HG02973 (cell line): ENCODE data around the gene TMEM247.

ENCODE experiments used
- ATAC-seq: cut with Tn5 transposase; IDR thresholded peaks from one replicate; pipeline ENCODE4 v1.9.1; 2021; ENCODE audit warnings: moderate library complexity; ENCODE audit not compliant: unreplicated experiment

Gene TMEM247

DNA sequence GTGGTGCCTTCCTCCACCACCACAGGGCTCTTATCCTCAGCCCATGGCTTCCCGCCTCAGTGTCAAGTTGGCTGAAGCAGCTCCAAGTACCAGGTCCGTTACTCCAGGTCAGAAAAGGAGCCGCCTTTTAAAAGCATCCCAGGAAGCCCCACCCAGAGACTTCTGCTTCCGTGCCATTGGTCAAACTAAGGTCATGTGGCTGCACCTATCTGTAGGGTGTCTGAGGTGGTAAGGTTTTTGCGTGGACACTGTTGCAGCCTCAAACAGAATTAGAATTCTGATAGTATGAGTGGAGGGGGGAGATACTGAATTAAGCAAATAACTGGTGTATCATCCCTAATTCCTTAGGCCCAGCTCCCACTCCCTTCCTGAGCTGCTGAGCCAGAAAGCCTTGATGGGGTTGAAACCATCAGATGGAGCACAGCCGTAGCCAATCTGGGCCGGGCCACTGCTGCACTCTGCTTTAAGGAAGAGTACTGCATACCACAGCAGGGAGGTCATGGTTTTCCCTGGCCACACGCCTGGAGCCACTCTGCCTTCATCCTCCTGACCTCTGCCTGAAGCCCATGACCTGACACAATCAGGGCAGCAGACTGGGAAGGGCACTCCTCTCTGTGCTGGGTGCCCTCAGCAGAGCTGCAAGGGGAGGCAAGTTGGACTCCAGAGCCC lies 8.4 kb downstream of the TMEM247 start:
- ATAC-seq: no peak

DNA sequence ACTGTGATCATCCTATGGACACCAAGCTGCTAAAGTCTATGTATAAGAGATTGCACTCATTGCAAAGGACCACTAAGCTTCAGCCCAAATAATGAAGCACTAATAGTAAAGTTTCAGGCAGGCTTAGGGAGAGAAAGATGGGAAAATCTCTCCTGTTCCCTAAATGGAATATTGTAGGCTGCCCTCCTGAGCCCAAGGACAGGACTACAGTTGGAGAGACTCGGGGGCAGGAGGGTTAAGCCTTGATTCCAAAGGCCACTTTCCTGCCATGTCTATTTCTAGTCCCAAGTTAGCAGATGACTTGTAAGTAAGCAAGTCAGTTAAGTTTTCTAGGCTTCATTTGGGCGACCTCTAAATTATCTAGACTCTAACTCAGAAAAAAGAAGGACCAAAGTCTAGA lies 9.0 kb downstream of the TMEM247 start:
- ATAC-seq: no peak

DNA sequence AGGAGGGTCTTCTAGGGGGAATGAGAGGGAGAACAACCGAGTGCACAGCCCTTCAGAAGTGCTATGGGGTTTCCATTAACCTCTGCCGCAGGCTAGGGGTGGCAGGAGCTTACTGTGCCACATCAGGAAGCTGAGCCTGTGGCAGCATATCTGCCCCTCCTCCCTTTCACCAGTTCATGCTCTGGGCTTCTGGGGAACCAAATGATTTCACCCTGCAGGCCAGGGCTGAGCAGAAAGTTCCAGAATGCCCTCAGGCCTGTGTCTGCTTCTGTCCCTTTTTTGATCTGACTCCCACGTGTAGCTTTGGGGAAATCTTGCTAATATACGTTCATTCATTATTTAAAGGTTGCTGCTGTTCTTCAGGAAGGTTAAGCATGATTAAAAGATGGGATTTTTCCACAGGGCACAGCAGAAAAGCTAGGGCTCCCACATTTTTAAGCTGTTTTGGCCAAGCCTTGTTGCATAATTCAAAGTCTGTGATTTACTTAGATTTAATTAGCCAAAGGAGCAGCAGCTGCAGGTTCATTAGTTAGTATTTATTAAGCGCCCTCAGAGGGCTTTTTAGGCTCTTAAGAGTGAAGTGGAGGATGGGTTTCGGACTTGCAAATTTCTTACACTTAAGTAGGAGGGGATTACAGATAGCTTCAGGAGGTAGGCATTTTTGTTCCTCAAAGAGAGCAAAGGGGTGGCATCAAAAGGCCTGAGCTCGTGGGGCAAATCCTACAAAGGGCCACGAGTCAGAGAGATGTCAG lies 10.2 kb downstream of the TMEM247 start:
- ATAC-seq: no peak

DNA sequence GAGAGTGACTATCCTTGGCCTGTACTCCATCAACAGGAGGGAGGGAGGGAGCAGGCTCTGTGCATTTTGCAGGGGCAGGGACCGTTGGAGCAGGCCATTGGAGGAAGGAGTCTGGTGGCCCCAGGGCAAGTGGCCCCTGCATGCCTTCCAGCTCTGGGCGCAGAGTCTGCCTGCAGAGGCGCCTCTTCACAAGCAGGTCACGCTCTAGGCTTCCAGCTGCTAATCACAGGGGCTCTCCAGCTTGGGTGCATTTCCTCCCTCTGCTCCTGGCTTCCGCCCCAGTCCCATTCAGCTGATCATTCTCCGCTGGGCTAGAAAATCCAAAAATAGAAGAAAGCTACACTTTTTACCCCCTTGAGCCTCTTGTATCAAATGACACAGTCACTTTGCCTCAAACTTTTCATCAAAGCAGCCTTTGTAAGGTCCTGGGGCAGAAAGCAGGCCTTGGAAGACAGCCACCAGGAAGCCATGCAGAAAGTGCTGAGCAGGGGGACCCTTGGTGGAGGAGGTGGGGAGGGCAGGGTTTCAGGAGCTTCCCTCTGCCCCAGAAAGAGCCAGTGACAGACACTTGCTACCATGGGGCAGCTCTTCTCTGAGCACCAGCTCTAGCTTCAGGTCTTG lies 11.3 kb downstream of the TMEM247 start:
- ATAC-seq: no peak

DNA sequence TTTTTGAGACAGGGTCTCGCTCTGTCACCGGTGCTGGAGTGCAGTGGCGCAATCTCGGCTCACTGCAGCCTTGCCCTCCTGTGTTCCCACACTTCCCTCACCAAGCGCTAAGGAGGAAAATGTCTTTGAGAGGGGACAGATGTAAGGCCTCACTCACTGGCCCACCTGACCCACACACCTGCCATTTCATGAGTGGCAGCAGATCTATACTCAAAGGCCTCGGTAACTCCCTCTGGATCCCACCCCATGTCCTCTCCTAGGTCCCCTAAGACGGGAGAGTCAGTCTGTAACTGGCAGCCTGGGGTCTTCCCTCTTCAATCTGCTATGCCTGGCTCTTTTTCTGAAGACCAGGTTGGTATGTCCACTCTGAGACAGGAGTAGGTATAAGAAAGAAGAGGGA lies 12.9 kb downstream of the TMEM247 start:
- no peak for ATAC-seq

DNA sequence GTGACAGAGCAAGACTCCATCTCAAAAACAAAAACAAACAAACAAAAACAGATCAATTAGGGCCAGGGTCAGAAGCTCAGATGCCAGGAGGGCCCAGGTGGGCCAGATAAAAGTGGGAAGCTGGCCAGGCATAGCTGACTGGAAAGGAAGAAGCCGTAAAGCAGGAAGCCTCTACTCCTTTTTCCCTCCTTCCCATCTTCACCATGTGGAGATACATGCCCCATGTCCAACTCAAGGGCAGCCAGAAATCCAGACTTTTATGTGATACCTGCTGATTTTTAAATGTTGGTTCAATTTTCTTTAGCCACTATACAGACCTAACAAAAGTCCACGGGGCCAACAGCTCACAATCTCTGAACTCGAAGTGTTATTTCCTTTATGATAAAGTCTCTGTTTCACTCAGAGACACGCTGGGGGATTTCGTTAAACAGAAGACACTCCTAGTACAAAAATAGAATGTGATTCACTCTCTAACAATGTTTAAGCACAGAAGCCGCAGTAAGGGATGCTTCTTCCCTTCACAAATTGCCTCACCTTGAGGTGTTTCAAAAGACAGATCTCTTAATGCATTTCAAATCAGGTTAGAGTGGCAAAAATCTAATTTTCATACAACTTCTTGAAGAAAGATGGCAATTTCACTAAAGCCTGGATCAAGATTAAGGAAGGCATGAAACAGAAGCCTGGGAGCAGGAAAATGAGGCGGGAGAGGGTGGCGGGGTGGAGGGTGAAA lies 14.0 kb downstream of the TMEM247 start:
- peak; percentile 55 for ATAC-seq

DNA sequence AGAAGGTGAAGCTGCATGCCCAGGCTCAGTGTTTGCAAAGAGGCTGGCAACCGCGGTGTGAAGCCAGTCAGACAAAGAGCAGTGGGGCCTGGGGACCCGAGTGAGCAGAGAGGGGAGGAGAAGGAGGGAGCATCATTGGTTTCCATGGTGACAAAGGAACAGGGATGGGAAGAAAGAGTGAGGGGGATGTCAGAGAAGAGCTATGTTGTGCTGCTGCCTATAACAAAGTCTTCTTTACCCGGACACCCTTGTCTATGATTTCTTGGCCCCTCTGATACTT lies 14.5 kb downstream of the TMEM247 start:
- no peak for ATAC-seq

DNA sequence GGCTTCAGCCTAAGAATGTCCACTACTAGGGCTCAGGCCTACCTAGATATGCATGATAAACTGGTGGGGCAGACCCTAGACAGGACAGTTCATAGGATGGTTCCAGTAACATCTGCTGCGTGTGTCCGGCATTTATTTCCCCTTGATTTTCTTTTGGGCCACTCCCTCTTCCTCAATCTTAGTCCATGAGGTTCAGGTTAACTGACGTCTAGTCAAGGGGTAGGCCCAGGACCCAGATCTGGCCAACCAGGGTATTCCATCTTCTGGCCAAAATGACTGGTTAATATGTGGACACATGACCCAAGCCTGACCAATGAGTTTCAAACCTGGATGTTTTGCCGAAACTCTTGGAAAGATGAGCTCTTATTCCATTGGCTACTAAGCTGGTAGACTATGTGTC lies 15.2 kb downstream of the TMEM247 start:
- ATAC-seq: no peak

DNA sequence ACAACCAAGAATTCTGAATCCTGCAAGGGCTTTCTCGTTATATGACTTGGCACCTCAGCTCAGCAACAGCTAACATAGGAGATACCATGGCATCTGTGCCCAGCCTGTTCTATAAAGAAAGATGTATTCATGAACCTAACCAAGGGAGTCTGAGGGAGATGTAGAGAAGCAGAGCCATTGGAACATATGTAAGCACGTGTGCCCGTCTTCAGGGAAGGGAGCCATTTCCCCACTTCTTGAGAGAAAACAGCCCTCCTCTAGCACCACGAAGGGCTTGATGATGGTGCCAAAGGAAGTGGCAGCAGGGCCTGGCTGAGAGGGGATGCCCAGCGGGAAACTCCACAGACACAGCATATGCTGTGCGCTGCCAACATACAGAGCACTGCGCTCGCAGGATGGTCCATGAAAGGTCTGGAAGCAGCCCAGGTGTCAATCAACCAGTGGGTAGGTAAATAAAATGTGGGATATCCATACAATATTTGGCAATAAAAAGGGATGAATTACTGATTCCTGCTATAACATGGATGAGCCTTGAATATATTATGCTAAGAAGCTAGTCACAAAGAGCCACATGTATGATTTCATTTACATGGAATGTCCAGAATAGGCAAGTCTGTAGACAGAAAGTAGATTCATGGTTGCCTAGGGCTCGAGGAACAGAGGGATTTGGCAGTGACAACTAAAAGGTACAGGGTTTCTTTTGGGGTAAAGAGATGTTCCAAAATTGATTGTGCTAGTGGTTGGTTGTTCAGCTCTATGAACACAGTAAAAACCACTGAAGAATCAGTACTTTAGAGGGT lies 16.1 kb downstream of the TMEM247 start:
- no peak for ATAC-seq

DNA sequence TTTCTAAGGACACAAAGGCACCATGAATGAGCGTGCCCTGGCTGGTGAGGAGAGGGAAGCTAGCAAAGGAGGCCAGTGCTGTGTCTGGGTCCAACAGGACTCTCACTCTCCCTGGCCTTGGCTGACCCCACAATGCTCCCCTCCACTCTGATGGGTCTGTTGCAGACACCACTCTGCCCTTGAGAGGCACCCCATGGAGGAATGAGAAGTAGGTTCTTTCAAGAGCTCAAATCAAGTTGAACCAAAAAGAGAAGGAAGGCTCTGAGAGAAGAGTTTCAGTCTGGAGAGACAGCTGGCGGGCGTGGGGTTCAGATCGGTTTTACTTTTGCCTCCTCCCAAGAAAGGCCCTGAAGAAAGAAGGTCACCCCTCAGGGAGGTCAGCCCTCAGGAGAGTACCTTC lies 18.4 kb downstream of the TMEM247 start:
- ATAC-seq: no peak

DNA sequence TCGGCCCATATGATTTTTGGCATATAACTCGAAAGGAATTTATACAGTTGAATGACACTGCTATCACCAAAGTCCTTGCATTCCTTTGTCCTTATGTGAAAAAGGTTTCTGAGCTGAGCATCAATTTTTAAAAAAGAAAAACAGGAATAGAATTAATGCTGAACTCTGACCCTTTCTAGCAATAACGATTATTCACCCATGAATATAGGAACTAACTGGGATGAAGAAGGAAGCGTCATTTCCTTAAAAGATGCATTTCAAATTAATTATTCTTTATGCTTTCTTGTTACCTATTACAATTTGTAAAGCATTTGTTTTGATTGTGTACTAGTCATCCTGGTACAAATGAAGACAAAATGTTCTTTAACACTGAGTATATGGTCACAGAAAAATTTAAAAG lies 19.3 kb downstream of the TMEM247 start:
- no peak for ATAC-seq

DNA sequence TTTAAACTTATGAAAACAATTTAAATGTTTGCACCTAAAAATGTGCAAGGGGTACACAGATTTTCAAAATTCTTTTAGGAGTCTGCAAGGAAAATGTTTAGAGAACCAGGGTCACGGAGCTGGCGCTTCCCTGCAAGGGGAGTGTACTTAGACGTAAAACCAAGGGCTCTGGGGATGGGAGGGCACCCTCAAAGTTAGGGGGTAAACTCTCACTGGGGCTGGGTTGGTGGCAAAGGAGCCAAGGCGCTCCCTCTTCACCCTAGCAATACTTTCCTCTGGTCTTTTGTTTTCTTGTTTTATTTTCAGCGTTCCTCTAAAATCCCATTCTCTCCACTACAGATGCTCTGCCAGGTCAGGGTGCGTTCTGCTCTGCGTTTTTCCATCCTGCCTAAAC lies 20.0 kb downstream of the TMEM247 start:
- ATAC-seq: no peak

DNA sequence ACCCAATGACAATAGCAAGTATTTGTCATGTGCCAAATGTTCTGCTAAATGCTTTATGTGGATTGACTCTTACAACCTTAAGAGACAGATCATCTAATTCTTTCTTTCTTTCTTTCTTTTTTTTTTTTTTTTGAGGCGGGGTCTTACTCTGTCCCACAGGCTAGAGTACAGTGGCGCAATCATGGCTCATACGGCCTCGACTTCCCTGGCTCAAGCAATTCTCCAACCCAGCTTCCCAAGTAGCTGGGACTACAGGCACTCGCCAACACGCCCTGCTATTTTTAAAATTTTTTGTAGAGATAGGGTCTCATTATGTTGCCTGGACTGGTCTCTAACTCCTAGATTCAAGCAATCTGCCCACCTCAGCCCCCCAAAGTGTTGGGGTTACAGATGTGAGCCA lies 21.4 kb downstream of the TMEM247 start:
- no peak for ATAC-seq

DNA sequence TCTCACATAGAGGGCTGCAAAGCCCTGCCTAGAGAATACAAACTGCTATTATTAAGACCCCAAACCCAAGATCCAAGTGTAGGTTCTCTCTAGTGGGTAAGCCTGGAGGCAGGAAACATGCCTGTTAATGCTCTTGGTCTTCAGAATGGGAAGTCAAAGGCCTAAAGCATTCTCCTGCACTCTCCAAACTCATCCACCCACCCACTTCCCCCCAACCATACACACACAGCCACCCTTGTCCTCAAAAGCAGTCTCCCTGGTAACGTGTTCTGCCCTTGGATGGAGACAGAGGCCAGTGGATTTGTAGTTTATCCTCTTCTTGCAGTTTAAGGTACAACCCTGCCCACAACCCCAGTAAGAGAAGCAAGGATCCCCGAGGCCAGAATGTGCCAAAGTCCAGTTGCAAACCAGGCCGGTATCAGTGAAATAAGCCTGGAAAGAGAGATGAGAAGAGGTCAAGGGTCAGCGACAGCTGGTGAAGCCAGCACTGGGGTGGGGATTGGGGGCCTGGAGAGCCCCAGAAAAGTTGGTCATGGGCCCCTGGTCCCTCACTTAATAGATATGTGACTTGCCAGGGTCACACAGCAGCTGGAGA lies 23.0 kb downstream of the TMEM247 start:
- no peak for ATAC-seq

DNA sequence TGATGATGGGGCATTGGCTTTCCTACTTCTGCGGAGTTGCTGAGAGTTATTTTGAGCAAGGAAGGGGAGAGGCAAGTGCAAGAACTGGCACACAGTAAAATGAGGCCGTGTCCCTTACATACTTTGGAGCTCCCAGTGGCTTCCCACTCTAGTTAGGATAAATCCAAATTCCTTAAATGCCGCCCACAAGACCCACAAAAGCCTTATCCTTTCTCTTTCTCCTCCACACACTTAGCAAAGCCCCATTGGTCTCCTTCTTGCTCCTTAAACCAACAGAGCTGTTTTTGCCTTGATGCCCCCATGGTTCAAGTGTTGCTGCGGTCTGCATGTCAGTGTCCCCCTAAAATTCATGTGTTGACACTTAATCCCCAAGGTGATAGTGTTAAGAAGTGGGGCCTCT lies 24.3 kb downstream of the TMEM247 start:
- no peak for ATAC-seq

DNA sequence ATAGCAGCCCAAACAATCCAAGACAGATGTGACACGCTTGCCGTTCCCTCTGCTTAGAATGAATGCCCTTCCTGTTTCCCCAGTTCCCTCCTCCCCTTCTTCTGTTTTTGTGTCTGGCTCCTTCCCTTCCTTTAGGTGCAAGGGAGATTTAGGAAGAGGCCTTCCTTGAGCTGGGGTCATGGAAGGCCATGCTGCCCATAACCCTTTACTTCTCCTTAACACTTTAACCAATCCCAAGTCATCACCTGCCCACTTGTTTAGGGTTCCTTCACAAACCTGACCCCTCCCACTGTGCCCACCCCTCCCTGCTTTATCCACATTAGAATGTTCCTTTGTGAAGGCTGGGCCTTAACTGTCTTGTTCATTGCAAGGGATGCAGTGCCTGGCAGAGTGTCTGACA lies 24.9 kb downstream of the TMEM247 start:
- no peak for ATAC-seq

DNA sequence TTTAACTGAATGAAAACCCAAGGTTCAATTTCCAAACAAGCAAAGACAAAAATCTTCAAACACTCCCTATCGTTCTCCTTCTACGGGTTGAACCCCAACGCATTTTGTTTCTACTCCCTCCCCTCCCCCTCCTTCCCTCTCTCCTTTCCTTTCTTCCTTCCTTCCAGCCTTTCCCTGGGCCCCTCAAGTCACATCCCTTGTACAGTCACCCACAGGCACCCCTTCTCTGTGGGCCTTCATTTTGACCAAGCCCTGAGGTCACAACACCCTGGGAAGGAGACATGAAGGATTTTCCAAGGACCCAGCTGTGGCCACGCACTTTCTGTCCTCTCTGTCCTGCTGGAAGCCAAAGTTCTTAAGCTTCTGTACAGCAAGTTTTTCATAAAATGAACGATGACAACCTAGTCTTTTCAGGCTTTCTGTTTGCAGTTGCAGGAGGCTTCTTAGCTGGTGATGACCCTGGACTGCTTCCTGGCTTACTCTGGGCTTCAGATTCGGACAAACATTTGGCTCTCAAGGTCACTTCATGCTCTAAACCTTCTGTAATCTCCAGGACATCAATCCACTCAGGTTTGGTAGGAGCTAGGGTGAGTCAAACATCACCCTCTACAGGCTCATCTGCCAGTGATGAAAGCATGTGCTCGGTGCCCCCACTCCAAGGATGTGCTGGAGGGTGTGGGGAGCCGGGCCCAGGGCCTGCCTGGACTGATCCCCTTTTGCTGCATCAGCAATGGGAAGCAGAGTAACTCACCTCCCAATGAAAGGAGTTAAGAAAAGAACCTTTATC lies 25.5 kb downstream of the TMEM247 start:
- no peak for ATAC-seq

DNA sequence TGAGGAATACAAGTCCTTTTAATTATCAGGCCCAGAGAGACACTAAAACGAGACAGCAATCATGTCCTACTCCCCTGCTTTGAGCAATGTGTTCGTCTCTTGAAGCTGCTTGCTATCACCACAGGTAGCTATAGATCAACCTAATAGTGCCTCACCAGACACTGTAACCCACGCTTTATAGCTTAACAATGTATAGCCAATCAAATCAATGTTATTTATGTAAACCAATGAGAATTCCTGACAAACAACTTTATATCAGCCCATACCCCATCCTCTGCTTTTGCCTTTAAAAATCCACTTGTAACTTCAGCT lies 26.1 kb downstream of the TMEM247 start:
- ATAC-seq: no peak

DNA sequence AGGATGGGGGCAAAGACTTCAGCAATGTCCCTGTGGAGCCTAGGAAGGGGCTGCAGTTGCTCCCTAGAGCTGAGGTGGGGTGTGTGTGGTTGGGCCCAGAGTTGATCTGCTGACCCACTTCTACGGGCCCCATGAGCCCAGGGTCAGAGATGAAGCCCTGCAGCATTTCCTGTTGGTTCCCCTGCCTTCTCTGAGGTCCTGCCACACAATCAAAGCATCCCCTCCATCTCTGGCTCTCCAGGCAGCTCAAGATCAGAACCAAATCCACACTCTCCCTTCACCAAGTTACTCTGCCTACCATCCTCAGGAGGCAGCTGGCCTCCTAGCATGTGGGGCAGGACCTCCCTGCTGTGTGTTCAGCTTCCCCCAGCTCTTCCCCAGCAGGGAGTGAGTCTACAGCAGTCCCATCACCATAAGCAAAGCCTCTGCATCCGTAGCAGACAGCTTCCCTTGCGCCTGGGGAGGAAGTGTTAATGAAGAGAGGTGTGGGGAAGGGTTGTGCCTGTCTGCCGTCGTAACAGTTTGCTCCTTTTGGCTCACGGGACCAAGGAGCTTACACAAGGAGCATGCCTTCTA lies 26.9 kb downstream of the TMEM247 start:
- no peak for ATAC-seq

DNA sequence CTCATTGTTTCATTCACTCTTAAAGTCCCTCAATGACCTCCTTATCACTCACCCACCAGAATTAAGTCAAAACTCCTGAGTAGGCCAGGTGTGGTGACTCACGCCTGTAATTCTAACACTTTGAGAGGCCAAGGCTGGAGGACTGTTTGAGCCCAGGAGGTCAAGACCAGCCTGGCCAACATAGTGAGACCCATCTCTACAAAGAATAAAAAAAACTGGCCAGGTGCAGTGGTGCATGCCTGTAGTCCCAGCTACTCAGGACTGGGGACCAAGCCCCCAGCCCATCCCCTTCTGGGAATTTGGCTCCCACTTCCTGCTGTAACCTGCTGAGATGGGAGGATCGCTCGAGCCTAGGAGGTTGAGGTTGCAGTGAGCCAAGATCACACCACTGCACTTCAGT lies 28.9 kb downstream of the TMEM247 start:
- ATAC-seq: no peak
